ENCODE data around the gene NR4A1.
A peak's percentile ranks its signal among the peaks of the same experiment; 100 is the strongest.

GRCh38 chr12:52023976-52024688 is 27.1 kb upstream of the NR4A1 start:
- TF ChIP-seq USF2 (CRISPR knock-in tag; IDR thresholded peaks at IDR 0.05) (no peak), TEAD4 (CRISPR knock-in tag; IDR thresholded peaks at IDR 0.05) (no peak), E2F1 (CRISPR knock-in tag; IDR thresholded peaks at IDR 0.05) (no peak), ATF3 (CRISPR knock-in tag; conservative IDR thresholded peaks at IDR 0.05) (no peak), ATF6 (CRISPR knock-in tag; IDR thresholded peaks at IDR 0.05) (no peak), CTCF (IDR thresholded peaks at IDR 0.05) (peak; percentile 43), ZNF396 (CRISPR knock-in tag; IDR thresholded peaks at IDR 0.05; ENCODE audit: borderline replicate concordance) (no peak), SMAD4 (CRISPR knock-in tag; IDR thresholded peaks at IDR 0.05) (no peak)
